BE2C (cell line): Measurements from ENCODE around the gene GAGE12F. TPM values are rescaled to one million over a fixed set of nuclear protein-coding genes. Genes with fewer than 3 reads are reported as not detected.
"Not testable (repeated sequence)": the region's sequence is repeated elsewhere in the genome, so short reads cannot be mapped to it uniquely, and the experiment has no call there.

Experiments
- DNase-seq: peaks from one replicate; pipeline ENCODE4 v3.0.0-alpha.2; 2020
- H3K27me3 ChIP-seq: fragments of 250-450 bp; sonication (Bioruptor Pico); 2 replicates; pipeline ENCODE4 v1.5.1; 2020; ENCODE audit warnings: mild to moderate bottlenecking
- H3K36me3 ChIP-seq: fragments of 250-450 bp; sonication (Bioruptor Pico); 2 replicates; pipeline ENCODE4 v1.5.1; 2020; ENCODE audit warnings: mild to moderate bottlenecking
- H3K4me1 ChIP-seq: fragments of 250-450 bp; sonication (Bioruptor Pico); 2 replicates; pipeline ENCODE4 v1.5.1; 2020
- H3K4me3 ChIP-seq: 2 replicates; pipeline ENCODE4 v1.5.1; 2011; ENCODE audit warnings: low read depth, low read length
- H3K9me3 ChIP-seq: fragments of 250-450 bp; sonication (Bioruptor Pico); 2 replicates; pipeline ENCODE4 v1.5.1; 2020
- polyA plus RNA-seq: library from polyadenylated mRNA; unstranded; fragments of >200 nt; gene quantifications from one replicate; pipeline ENCODE4 v1.2.1, GENCODE V29; 2012; ENCODE audit warnings: low read depth, missing spikeins; ENCODE audit not compliant: insufficient read length, insufficient read depth

GAGE12F gene, protein sequence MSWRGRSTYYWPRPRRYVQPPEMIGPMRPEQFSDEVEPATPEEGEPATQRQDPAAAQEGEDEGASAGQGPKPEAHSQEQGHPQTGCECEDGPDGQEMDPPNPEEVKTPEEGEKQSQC
- not detected for polyA plus RNA-seq

DNA sequence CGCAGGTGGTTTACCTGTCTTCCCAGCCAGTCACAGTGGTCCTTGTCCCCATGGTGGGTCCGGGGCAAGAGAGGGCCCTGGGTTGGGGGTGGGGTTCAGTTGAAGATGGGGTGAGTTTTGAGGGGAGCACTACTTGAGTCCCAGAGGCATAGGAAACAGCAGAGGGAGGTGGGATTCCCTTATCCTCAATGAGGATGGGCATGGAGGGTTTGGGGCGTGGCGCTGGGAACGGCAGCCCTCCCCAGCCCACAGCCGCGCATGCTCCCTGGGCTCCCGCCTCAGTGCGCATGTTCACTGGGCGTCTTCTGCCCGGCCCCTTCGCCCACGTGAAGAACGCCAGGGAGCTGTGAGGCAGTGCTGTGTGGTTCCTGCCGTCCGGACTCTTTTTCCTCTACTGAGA is at the start of gene GAGE12F:
Gene GAGE12F, plus strand, starts transcription at position 301 of the 400 bp plus-strand sequence. CDS start 1,155 bp downstream, outside the sequence.
- not testable (repeated sequence) for DNase-seq, H3K36me3 ChIP-seq

DNA sequence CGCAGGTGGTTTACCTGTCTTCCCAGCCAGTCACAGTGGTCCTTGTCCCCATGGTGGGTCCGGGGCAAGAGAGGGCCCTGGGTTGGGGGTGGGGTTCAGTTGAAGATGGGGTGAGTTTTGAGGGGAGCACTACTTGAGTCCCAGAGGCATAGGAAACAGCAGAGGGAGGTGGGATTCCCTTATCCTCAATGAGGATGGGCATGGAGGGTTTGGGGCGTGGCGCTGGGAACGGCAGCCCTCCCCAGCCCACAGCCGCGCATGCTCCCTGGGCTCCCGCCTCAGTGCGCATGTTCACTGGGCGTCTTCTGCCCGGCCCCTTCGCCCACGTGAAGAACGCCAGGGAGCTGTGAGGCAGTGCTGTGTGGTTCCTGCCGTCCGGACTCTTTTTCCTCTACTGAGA is 28.8 kb upstream of the GAGE12F start, which contains the start of gene GAGE12C:
Gene GAGE12C, plus strand, starts transcription at position 301 of the 400 bp plus-strand sequence. CDS start 1,155 bp downstream, outside the sequence.
- H3K27me3 ChIP-seq, DNase-seq, H3K4me3 ChIP-seq, H3K36me3 ChIP-seq, H3K9me3 ChIP-seq, H3K4me1 ChIP-seq: not testable (repeated sequence)

More for the DNA sequence above, at the start of gene GAGE12F:
- H3K27me3 ChIP-seq, H3K4me3 ChIP-seq, H3K9me3 ChIP-seq, H3K4me1 ChIP-seq: not testable (repeated sequence)

DNA sequence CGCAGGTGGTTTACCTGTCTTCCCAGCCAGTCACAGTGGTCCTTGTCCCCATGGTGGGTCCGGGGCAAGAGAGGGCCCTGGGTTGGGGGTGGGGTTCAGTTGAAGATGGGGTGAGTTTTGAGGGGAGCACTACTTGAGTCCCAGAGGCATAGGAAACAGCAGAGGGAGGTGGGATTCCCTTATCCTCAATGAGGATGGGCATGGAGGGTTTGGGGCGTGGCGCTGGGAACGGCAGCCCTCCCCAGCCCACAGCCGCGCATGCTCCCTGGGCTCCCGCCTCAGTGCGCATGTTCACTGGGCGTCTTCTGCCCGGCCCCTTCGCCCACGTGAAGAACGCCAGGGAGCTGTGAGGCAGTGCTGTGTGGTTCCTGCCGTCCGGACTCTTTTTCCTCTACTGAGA is 19.2 kb upstream of the GAGE12F start, which contains the start of gene GAGE12D:
Gene GAGE12D, plus strand, starts transcription at position 301 of the 400 bp plus-strand sequence. CDS start 1,155 bp downstream, outside the sequence.
- DNase-seq, H3K4me3 ChIP-seq, H3K9me3 ChIP-seq, H3K36me3 ChIP-seq, H3K4me1 ChIP-seq, H3K27me3 ChIP-seq: not testable (repeated sequence)

DNA sequence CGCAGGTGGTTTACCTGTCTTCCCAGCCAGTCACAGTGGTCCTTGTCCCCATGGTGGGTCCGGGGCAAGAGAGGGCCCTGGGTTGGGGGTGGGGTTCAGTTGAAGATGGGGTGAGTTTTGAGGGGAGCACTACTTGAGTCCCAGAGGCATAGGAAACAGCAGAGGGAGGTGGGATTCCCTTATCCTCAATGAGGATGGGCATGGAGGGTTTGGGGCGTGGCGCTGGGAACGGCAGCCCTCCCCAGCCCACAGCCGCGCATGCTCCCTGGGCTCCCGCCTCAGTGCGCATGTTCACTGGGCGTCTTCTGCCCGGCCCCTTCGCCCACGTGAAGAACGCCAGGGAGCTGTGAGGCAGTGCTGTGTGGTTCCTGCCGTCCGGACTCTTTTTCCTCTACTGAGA is 9.7 kb upstream of the GAGE12F start, which contains the start of gene GAGE12E:
Gene GAGE12E, plus strand, starts transcription at position 301 of the 400 bp plus-strand sequence. CDS start 1,155 bp downstream, outside the sequence.
- H3K4me1 ChIP-seq, DNase-seq, H3K36me3 ChIP-seq, H3K9me3 ChIP-seq, H3K4me3 ChIP-seq, H3K27me3 ChIP-seq: not testable (repeated sequence)

DNA sequence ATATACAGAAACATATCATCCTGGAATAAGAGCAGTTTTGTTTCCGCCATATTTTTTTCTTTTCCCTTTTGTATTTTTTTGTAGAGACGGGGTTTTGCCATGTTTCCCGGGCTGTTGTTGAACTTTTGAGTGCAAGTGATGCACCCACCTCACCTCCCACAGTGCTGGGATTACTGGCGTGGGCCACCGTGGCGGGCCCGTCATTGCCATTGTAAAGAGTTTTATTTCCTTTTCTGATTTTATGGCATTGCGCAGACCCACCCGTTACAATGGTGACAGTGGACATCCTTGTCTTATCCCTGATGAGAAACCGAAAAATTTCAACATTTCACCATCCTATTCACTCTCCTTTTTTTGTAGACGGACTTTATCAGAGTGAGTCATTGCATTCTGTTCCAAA is 8.1 kb downstream of the GAGE12F start:
- not testable (repeated sequence) for H3K9me3 ChIP-seq, DNase-seq, H3K4me1 ChIP-seq, H3K36me3 ChIP-seq, H3K27me3 ChIP-seq, H3K4me3 ChIP-seq

DNA sequence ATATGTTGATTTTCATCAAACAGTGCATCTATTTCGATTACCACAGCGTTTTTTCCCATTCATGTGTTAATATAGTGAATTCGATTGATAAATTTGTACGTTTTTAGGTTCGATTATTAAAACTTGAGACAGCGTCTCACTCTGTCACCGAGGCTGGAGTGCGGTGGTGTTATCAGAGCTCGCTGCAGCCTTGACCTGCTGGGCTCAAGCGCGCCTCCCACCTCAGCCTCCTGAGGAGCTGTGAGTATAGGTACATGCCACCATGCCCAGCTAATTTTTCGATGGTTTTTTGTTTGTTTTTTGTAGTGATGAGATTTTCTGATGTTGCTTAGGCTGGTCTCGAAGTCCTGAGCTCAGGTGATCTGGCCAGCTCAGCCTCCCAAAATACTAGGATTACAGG is 8.5 kb downstream of the GAGE12F start:
- not testable (repeated sequence) for DNase-seq, H3K4me1 ChIP-seq, H3K9me3 ChIP-seq, H3K27me3 ChIP-seq, H3K4me3 ChIP-seq, H3K36me3 ChIP-seq

DNA sequence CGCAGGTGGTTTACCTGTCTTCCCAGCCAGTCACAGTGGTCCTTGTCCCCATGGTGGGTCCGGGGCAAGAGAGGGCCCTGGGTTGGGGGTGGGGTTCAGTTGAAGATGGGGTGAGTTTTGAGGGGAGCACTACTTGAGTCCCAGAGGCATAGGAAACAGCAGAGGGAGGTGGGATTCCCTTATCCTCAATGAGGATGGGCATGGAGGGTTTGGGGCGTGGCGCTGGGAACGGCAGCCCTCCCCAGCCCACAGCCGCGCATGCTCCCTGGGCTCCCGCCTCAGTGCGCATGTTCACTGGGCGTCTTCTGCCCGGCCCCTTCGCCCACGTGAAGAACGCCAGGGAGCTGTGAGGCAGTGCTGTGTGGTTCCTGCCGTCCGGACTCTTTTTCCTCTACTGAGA is 9.5 kb downstream of the GAGE12F start, which contains the start of gene GAGE12G:
Gene GAGE12G, plus strand, starts transcription at position 301 of the 400 bp plus-strand sequence. CDS start 1,155 bp downstream, outside the sequence.
- not testable (repeated sequence) for H3K9me3 ChIP-seq, H3K27me3 ChIP-seq, H3K4me1 ChIP-seq, H3K4me3 ChIP-seq, DNase-seq, H3K36me3 ChIP-seq

DNA sequence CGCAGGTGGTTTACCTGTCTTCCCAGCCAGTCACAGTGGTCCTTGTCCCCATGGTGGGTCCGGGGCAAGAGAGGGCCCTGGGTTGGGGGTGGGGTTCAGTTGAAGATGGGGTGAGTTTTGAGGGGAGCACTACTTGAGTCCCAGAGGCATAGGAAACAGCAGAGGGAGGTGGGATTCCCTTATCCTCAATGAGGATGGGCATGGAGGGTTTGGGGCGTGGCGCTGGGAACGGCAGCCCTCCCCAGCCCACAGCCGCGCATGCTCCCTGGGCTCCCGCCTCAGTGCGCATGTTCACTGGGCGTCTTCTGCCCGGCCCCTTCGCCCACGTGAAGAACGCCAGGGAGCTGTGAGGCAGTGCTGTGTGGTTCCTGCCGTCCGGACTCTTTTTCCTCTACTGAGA is 19.0 kb downstream of the GAGE12F start, which contains the start of gene GAGE12H:
Gene GAGE12H, plus strand, starts transcription at position 301 of the 400 bp plus-strand sequence. CDS start 1,155 bp downstream, outside the sequence.
- H3K9me3 ChIP-seq, H3K27me3 ChIP-seq, H3K4me1 ChIP-seq, DNase-seq, H3K4me3 ChIP-seq, H3K36me3 ChIP-seq: not testable (repeated sequence)

DNA sequence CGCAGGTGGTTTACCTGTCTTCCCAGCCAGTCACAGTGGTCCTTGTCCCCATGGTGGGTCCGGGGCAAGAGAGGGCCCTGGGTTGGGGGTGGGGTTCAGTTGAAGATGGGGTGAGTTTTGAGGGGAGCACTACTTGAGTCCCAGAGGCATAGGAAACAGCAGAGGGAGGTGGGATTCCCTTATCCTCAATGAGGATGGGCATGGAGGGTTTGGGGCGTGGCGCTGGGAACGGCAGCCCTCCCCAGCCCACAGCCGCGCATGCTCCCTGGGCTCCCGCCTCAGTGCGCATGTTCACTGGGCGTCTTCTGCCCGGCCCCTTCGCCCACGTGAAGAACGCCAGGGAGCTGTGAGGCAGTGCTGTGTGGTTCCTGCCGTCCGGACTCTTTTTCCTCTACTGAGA is 28.6 kb downstream of the GAGE12F start, which contains the start of gene GAGE2A:
Gene GAGE2A, plus strand, starts transcription at position 301 of the 400 bp plus-strand sequence. CDS start 1,155 bp downstream, outside the sequence.
- not testable (repeated sequence) for H3K4me3 ChIP-seq, H3K4me1 ChIP-seq, H3K9me3 ChIP-seq, DNase-seq, H3K36me3 ChIP-seq, H3K27me3 ChIP-seq

DNA sequence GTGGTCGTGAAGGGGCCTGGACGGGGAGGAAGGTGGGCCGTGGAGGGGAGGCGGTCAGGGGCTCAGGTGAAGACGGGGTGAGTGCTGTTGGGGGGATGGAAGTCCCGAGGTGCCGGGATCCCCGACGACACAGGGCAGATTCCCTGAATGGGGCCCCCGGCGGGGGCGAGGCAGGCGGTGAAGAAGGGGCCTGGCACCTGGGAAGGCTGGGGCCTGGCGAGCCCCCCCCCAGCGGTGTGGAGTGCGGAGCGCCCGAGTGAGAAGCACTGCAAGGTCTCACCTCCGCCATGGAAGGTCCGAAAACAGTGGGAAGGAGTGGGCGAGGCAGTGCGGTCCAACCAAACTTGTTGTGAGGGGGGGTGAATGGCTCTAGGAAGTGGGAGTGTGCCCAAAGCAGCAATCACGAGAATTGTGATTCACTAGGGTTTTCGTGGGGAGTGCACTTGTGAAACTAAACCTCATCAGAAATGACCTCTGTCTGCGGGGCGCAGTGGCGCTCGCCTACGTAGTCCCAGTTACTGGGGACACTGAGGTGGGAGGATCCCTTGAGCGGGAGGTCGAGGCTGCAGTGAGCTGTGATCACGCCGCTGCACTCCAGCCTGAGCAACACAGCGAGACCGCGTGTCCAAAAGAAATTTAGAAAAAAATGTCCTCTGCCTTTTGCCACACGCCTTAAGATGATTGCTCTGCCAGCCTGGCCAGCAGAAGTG is 29.3 kb downstream of the GAGE12F start:
- not testable (repeated sequence) for H3K36me3 ChIP-seq, H3K4me1 ChIP-seq, H3K4me3 ChIP-seq, H3K27me3 ChIP-seq, H3K9me3 ChIP-seq
- DNase-seq = peak; percentile 22

DNA sequence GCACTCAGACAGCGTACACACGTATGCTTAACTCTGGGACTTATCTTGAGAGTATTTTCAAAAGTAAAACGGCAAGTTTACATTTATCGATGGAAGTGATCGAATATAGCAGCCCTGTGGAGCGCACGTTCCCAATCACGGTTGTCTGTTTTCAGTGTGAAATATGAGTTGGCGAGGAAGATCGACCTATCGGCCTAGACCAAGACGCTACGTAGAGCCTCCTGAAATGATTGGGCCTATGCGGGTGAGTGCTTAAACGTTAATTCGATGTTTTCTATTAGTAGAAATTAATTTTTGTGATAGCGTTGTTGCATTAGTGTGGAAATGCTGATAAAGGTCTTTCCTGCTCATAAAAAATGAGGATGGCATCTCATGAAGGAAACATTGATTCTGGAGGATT is 29.8 kb downstream of the GAGE12F start:
- H3K4me3 ChIP-seq, H3K36me3 ChIP-seq, H3K4me1 ChIP-seq, DNase-seq, H3K9me3 ChIP-seq, H3K27me3 ChIP-seq: not testable (repeated sequence)

DNA sequence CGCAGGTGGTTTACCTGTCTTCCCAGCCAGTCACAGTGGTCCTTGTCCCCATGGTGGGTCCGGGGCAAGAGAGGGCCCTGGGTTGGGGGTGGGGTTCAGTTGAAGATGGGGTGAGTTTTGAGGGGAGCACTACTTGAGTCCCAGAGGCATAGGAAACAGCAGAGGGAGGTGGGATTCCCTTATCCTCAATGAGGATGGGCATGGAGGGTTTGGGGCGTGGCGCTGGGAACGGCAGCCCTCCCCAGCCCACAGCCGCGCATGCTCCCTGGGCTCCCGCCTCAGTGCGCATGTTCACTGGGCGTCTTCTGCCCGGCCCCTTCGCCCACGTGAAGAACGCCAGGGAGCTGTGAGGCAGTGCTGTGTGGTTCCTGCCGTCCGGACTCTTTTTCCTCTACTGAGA is 38.1 kb downstream of the GAGE12F start, which contains the start of gene GAGE1:
Gene GAGE1, plus strand, starts transcription at position 301 of the 400 bp plus-strand sequence. CDS start 1,155 bp downstream, outside the sequence.
- not testable (repeated sequence) for H3K36me3 ChIP-seq, H3K9me3 ChIP-seq, DNase-seq, H3K4me3 ChIP-seq, H3K4me1 ChIP-seq, H3K27me3 ChIP-seq
